Motor neuron (in vitro differentiated cells): ENCODE results near the gene IDH2. TPM values are rescaled to one million over a fixed set of nuclear protein-coding genes. Genes with fewer than 3 reads are reported as not detected.
"Not testable (repeated sequence)": the region's sequence is repeated elsewhere in the genome, so short reads cannot be mapped to it uniquely, and the experiment has no call there.

Source experiments
- ATAC-seq, 8 experiments: fragments of 200-7000 bp; cut with Tn5 transposase; replicated peaks in 6 of 8; 2 replicates each; pipeline ENCODE4 v1.8.0; 2021; ENCODE audit warnings: mild to moderate bottlenecking in 8 of 8, moderate library complexity in 8 of 8
- H3K27ac ChIP-seq, 2 donors: fragments of 250-450 bp; sonication (Bioruptor Pico); 2 replicates each; pipeline ENCODE4 v1.9.0; 2021; ENCODE audit warnings: antibody characterized with exemption in 2 of 2, mild to moderate bottlenecking in 2 of 2, moderate library complexity in 1 of 2
- H3K4me1 ChIP-seq, 2 donors: fragments of 250-450 bp; sonication (Bioruptor Pico); replicated peaks in 1 of 2; 2 replicates each; pipeline ENCODE4 v1.6.1; 2021; ENCODE audit warnings: antibody characterized with exemption in 2 of 2, mild to moderate bottlenecking in 2 of 2, moderate library complexity in 1 of 2
- H3K4me3 ChIP-seq, 5 donors: fragments of 250-450 bp; sonication (Bioruptor Pico); 2 replicates each; pipeline ENCODE4 v1.9.0; 2021; ENCODE audit warnings: antibody characterized with exemption in 5 of 5, mild to moderate bottlenecking in 5 of 5, moderate library complexity in 4 of 5
- WGBS, 10 experiments: fragments of 450-650 bp; shearing (Covaris generic); methylation state at CpG; one replicate each; pipeline ENCODE4 v1.0.0; 2022; 5-methylcytosine and 5-hydroxymethylcytosine counted together
- in situ Hi-C, 9 experiments: fragments of 400-800 bp; cut with MboI; loops; one replicate each; pipeline ENCODE4 v1.15.0; 2021; ENCODE audit warnings: low sequenced_read_pairs in 9 of 9, low pct_unique_long_range_greater_than_20kb in 2 of 9; ENCODE audit not compliant: unreplicated experiment in 9 of 9
- total RNA-seq, 8 experiments: library from RNA; unstranded; fragments of 300-600 nt; gene quantifications; 2 replicates each; pipeline versions ENCODE4 v1.2.3 to v1.2.4, GENCODE V29; 2022

Gene IDH2
- total RNA-seq, 8 experiments from 2014 or later, result 55.9 to 289 (median 77.4) TPM

DNA sequence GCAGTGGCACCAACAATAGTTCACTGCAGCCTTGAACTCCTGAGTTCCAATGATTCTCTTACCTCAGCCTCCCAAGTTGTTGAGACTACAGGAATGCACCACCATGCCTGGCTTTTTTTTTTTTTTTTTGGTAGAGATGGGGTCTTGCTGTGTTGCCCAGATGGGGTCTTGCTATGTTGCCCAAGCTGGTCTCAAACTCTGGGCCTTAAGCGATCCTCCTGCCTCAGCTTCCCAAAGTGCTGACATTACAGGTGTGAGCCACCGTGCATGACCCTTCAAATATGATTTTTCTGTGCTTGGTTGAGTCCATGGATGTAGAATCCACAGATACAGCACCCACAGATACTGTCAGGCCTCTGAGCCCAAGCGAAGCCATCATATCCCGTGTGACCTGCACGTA lies 30.2 kb upstream of the IDH2 start:
- no peak overlapping the region for H3K27ac ChIP-seq
- no peaks in the 10 kb centered on the region for H3K4me1 ChIP-seq
- ATAC-seq, result no peak
- no peak overlapping the region for H3K4me3 ChIP-seq
- WGBS, 10 experiments, result 80 to 100% (median 85%) methylated on average over 1 to 4 of the region's 5 CpGs; no CpG with 5 or more reads in 5 of the 10 experiments
- in situ Hi-C loops, result no loop called here

GRCh38 chr15:90131848-90132247 lies 29.6 kb upstream of the IDH2 start:
- Histone ChIP-seq H3K4me1 (peaks cover 0 to 2% of the 10 kb centered on the region in 2 donors), H3K27ac (no peak overlapping the region), H3K4me3 (no peak overlapping the region)
- no peak for ATAC-seq
- in situ Hi-C loops, result no loop called here
- 33 to 100% (median 100%) methylated on average over 1 to 2 of the region's 2 CpGs; no CpG with 5 or more reads in 1 of the 10 experiments for WGBS, 10 experiments

- H3K4me3 ChIP-seq, result no peak overlapping the region
- ATAC-seq, result no peak
- H3K27ac ChIP-seq, result no peak overlapping the region
- H3K4me1 ChIP-seq, result peaks cover 3 to 6% of the 10 kb centered on the region in 2 donors
- 20 to 100% (median 91%) methylated on average over 1 to 7 of the region's 8 CpGs; no CpG with 5 or more reads in 5 of the 10 experiments for WGBS, 10 experiments
- in situ Hi-C loops, result no loop called here
These were observed 28.0 kb upstream of the IDH2 start for GRCh38 chr15:90130291-90130690.

DNA sequence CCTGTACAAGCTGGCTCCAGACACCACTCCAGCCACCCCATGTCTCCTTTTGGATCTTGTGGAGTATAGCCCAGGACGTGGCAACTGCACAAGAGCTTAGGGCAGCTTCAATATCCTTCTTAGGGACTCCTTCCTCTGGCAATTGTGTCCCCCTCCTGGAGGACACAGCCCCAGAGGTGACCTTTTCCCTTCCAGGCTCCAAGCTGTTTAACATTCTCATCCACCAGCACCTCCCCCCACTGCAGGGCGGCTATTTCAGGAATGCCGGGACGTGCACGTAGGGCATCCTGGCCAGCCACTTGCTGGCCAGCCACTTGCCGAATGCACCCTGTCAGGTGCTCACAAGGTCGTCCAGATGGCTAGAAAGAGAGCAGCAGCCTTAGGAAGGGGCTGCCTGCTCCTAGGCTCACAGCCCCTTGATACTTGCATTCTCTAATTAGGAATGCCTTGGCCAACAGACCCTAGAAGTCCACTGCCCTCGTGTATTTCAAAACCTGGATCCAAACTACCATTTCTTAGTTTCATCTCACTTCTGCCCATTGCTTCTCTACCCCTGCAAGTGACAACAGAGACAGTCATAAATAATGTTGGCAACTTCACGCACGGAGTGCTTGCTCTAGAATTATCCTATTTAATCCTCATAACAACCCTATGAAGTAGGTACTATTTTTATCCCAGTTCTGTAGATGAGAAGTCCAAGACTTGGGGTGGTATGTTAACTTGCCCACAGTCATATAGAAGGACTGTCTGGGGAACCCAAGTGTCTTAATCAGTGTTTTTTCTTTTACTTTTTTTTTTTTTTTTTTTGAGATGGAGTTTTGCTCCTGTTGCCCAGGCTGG lies 24.5 kb upstream of the IDH2 start:
- ATAC-seq, result peak in 6 of 8 experiments; percentile 16 to 73 (median 44)
- 0 to 62% (median 29%) methylated on average over 1 to 8 of the region's 10 CpGs; no CpG with 5 or more reads in 2 of the 10 experiments for WGBS, 10 experiments
- in situ Hi-C loops, result no loop called here
- H3K4me1 ChIP-seq, result peaks cover 3 to 6% of the 10 kb centered on the region in 2 donors
- H3K27ac ChIP-seq, result peak overlapping the region in 1 of 2 donors; percentile 21
- H3K4me3 ChIP-seq, result no peak overlapping the region

DNA sequence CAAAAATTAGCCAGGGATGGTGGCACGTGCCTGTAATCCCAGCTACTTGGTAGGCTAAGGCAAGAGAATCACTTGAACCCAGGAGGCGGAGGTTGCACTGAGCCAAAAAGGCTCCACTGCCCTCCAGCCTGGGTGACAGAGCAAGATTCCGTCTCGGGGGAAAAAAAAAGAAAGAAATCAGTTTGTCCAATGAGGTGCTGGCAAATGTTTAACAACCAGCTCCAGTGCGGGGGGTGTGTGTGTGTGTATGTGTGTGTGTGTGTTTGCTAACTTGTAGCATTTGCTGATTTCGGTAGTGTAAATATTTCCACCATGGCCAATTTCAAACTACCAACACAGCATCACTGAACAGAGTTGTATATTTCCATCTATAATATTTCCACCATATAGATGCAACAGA lies 23.8 kb upstream of the IDH2 start:
- 60 to 100% (median 75%) methylated on average over 1 to 4 of the region's 6 CpGs; no CpG with 5 or more reads in 5 of the 10 experiments for WGBS, 10 experiments
- H3K27ac ChIP-seq, result no peak overlapping the region
- peaks cover 5 to 6% of the 10 kb centered on the region in 2 donors for H3K4me1 ChIP-seq
- H3K4me3 ChIP-seq, result no peak overlapping the region
- ATAC-seq, result no peak
- in situ Hi-C loops, result no loop called here

DNA sequence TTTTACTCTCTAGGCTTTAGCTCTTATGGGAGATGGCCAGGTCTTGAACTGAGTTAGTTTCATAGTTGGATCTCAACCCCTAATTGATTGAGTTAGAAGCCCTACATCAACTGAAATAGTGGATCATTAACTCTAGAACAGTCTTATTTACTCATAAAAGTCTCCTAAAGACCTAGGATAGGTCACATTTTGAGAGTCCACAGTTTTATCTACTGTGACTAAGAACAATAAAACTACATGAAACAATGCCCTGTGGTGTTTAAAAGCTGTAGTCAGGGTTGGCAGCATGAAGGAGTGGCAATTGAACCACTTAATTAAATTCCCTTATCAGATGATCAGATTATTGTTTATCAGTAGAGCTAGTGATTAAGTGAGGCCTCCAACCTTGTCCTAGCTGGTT lies 22.2 kb upstream of the IDH2 start:
- H3K4me1 ChIP-seq, result peaks cover 6 to 8% of the 10 kb centered on the region in 2 donors
- ATAC-seq, result no peak
- in situ Hi-C loops, result no loop called here
- H3K4me3 ChIP-seq, result no peak overlapping the region
- no peak overlapping the region for H3K27ac ChIP-seq

DNA sequence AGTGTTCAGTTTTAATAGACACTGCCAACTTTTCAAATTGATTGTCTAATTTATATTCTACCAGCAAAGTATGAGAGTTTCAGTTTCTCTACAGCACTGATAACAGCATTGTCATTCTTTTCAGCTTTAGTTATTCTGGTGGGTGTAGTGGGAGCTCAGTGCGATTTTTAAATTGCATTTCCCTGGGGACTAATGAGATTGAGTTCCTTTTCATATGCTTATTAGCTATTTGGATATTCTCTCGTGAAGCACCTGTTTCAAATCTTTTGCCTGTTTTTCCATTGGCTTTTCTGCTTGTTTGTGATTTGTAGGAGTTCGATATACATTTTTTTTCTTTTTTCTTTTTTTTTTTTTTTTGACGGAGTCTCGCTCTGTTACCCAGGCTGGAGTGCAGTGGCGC lies 18.8 kb upstream of the IDH2 start:
- WGBS, 10 experiments, result 6 to 83% (median 57%) methylated on average over 1 to 6 of the region's 6 CpGs
- no peak for ATAC-seq
- in situ Hi-C loops, result no loop called here
- Histone ChIP-seq H3K4me1 (peaks cover 0 to 5% of the 10 kb centered on the region in 2 donors), H3K27ac (no peak overlapping the region), H3K4me3 (no peak overlapping the region)

GRCh38 chr15:90119367-90119766 lies 17.1 kb upstream of the IDH2 start:
- no peak for ATAC-seq
- no peak overlapping the region for H3K27ac ChIP-seq
- H3K4me1 ChIP-seq, result peaks cover 0 to 5% of the 10 kb centered on the region in 2 donors
- in situ Hi-C loops, result no loop called here
- H3K4me3 ChIP-seq, result no peak overlapping the region

DNA sequence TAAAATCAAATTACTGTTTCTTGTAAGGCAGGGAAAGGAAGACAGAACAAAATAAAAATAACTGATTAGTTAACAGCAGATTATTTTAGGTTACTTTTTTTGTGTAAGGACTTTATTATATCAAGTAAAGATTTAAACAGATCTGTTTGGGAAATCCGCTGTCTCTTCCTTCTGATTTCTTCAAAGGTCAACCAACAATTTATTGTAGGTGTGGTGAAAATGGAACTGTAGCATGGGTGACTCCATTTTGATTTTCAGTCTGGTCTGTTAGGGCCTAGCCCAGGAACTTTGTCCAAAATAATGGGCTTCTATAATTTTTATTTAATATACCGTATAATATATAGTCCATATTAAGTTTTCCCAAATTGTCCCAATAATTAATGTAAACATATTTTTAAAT lies 13.5 kb upstream of the IDH2 start:
- Histone ChIP-seq H3K27ac (no peak overlapping the region), H3K4me1 (peaks cover 0 to under 1% of the 10 kb centered on the region in 2 donors), H3K4me3 (no peak overlapping the region)
- in situ Hi-C loops, result no loop called here
- 23 to 100% (median 79%) methylated on average over 1 to 2 of the region's 2 CpGs; no CpG with 5 or more reads in 1 of the 10 experiments for WGBS, 10 experiments
- ATAC-seq, result no peak

GRCh38 chr15:90114451-90114901 lies 12.2 kb upstream of the IDH2 start:
- Histone ChIP-seq H3K4me1 (no peaks in the 10 kb centered on the region), H3K27ac (no peak overlapping the region), H3K4me3 (no peak overlapping the region)
- no peak for ATAC-seq
- 11 to 100% (median 44%) methylated on average over 1 to 2 of the region's 2 CpGs; no CpG with 5 or more reads in 1 of the 10 experiments for WGBS, 10 experiments
- in situ Hi-C loops, result no loop called here

- in situ Hi-C loops, result no loop called here
- WGBS, 10 experiments, result 7 to 100% (median 87%) methylated on average over 1 to 7 of the region's 7 CpGs; no CpG with 5 or more reads in 2 of the 10 experiments
- H3K4me3 ChIP-seq, result no peak overlapping the region
- no peak for ATAC-seq
- no peak overlapping the region for H3K27ac ChIP-seq
- no peaks in the 10 kb centered on the region for H3K4me1 ChIP-seq
These were observed 10.9 kb upstream of the IDH2 start for GRCh38 chr15:90113166-90113565.

GRCh38 chr15:90109163-90109751 lies 7.0 kb upstream of the IDH2 start:
- ATAC-seq, in situ Hi-C loops, H3K27ac ChIP-seq, H3K4me3 ChIP-seq: not testable (repeated sequence)
- H3K4me1 ChIP-seq, result peaks cover 11 to 13% of the 10 kb centered on the region in 2 donors
- WGBS, 10 experiments, result 20 to 80% (median 50%) methylated on average over 1 to 2 of the region's 3 CpGs; no CpG with 5 or more reads in 3 of the 10 experiments

GRCh38 chr15:90108038-90108437 lies 5.8 kb upstream of the IDH2 start:
- H3K4me3 ChIP-seq, ATAC-seq, H3K27ac ChIP-seq, in situ Hi-C loops: not testable (repeated sequence)
- peaks cover 11 to 13% of the 10 kb centered on the region in 2 donors for H3K4me1 ChIP-seq
- WGBS, 10 experiments, result 78 to 100% (median 94%) methylated on average over 1 to 5 of the region's 5 CpGs; no CpG with 5 or more reads in 1 of the 10 experiments
